Muscle of arm (tissue), 12 donors: Measurements from ENCODE around the gene XKR7. TPM values are rescaled to one million over a fixed set of nuclear protein-coding genes. Genes with fewer than 3 reads are reported as not detected.
"Not testable (repeated sequence)": the region's sequence is repeated elsewhere in the genome, so short reads cannot be mapped to it uniquely, and the experiment has no call there.

Source experiments
- DNase-seq: peaks from one replicate; pipeline ENCODE4 v3.0.0-alpha.2; 2013
- polyA plus RNA-seq, 12 donors: library from polyadenylated mRNA; unstranded; fragments of 120-200 nt; gene quantifications; one replicate each; pipeline ENCODE4 v1.2.1, GENCODE V29; 2013; ENCODE audit not compliant: insufficient read length in 12 of 12

Gene XKR7
- polyA plus RNA-seq, 12 donors, result 0.03 to 1.3 (median 0.12) TPM; not detected in 1

GRCh38 chr20:32012159-32012688 is 44.3 kb downstream of the XKR7 start:
- DNase-seq, result no peak

- no peak for DNase-seq
Measured at GRCh38 chr20:32013326-32013725, 45.4 kb downstream of the XKR7 start.

- DNase-seq, result no peak
Measured at GRCh38 chr20:32017711-32018251, 49.8 kb downstream of the XKR7 start.

GRCh38 chr20:32018269-32019155 is 50.6 kb downstream of the XKR7 start:
- no peak for DNase-seq

DNA sequence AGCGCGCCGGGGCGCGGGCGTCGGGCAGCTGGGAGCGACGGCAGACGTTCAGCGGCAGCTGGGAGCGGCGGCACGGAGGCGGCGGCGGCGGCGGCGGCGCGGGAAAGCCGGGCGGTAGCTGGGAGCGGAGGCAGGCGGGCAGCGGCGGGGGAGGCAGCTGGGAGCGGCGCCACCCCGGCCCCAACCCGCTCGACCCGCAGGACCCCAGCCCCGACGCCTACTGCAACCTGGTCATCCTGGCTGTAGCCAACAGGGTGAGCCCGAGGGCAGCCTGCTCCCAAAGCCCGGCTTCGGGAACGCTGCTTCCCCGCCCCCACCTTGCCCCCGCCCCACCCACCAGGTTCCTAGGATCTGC is 51.2 kb downstream of the XKR7 start:
- DNase-seq, result no peak

DNA sequence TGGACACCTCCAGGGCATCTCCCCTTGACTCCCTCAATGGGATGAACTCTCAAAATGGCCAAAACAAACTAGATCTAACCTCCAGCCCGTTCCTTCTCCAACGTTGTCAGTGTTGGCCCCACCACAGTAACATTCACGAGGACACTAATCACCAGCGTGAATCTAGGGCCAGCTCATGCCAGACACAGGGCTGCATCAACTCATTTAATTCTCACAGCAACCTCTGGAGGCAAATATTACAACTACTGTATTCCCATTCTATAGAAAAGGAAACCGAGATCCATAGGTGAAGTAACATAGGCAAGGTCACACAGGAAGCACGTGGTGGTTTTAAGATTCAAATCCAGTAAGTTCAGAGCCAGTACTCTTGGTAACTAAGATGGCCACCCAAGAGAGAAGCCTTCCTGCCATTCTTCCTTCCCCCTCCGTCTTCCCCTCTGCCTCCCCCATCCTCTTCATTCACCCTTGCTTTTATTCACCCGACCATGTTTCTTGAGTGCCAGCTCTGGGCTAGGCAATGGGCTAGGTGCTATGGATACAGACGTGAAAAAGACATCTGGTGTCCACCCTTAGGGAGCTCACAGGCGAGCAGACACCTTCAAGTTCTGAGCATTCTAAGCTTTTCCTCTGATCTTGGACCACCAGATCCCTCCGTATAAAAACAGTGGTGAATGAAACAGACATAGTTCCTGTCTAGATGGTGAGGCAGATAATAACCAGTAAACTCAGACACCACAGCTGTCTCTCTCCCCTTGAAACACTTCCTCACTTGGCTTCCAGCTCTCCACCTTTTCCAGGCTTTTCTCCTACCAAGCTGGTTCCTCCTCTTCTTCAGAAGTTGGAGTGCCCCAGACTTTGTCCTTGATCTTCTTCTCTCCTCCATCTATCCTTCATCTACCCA is 51.9 kb downstream of the XKR7 start:
- DNase-seq, result no peak

- DNase-seq, result no peak
Measured at GRCh38 chr20:32021091-32021490, 53.1 kb downstream of the XKR7 start.

GRCh38 chr20:32024683-32025295 is 56.8 kb downstream of the XKR7 start:
- no peak for DNase-seq

DNA sequence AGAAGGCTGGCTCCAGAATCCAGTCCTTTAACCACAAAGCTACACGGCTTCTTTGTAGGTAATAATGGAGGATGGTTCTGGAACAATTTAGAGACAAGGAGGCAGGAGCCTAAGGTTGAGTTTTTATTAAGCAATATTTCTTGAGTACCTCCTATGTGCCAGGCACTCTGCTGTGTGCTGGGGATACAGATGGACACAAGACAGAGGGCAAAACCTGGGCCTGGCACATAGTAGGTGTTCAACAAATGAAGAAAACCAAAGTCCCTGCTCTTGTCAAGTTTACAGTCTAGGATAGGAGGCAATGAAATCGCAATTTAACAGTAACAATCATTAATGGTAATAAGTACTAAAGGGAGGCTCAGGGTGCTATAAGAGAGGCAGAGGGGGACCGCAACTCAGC is 59.7 kb downstream of the XKR7 start:
- DNase-seq, result no peak

- no peak for DNase-seq
Measured at GRCh38 chr20:32028647-32029372, 60.9 kb downstream of the XKR7 start.

DNA sequence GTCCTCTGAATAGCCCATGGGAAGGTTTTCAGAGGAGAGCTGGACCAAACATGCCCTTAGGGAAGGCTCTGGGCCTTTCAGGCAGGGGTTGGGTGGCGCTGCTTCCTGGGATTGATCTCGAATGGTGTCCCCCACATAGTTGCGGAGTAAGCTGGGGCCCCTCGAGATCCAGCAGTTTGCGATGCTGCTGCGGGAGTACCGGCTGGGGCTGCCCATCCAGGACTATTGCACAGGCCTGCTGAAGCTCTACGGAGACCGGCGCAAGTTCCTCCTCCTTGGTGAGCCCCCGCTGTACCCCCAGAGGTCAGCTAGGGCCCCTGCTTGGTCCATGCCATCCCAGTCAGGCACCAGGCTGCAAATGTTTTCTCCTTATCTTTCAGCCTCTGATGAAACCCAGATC is 61.6 kb downstream of the XKR7 start:
- no peak for DNase-seq

GRCh38 chr20:32031007-32031958 is 63.3 kb downstream of the XKR7 start:
- DNase-seq, result peak; percentile 56

- no peak for DNase-seq
Measured at GRCh38 chr20:32033316-32033715, 65.4 kb downstream of the XKR7 start.

DNA sequence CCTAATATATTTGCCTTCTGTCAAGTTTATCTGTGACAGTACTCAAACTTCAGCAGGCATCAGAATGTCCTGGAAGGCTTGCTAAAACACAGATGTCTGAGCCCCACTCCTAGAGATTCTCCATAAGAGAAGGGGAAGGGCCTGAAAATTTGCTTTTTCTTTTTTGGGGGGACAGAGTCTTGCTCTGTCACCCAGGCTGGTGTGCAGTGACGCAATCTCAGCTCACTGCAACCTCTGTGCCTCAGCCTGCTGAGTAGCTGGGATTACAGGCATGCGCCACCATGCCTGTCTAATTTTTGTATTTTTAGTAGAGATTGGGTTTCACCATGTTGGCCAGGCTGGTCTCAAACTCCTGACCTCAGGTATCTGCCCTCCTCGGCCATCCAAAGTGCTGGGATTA is 65.8 kb downstream of the XKR7 start:
- not testable (repeated sequence) for DNase-seq

DNA sequence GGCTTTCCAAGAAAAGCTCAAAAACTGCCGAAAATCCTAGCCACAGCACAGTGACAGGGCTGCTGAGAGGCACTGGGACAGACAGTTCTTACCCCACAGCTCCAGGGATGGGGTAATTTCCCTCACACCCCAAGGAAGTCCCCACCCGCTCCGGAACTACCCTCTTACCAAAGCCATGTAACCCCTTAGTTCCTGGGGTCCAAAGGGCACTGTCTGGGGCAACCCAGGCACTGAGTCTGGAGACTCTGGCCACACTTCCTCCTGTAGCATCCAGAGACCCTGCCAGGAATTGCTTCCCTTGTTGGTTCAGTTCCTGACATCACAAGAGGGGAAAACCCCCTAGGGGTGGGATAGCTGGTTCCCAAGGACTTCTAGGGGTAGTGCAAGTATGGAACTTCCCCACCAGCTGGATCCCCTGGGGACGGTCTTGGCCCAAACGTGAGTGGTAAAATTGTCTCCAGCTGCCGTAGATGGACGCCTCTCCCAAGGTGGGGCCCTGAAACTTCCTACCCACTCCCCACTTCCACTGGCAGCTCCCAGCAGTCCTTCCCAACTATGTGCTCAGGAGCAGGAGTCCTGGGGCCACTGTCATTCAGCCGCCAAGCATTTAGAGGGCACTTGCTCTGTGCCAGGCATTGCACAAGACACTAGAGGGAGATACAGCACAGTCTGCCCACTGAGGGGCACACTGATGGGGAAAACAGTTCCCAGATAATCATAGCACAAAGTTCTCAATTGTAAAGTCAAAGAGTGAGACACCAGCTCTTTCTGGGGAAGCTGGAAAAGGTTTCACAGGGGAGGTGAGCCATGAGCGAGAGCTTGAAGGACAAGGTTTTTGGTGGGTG is 66.9 kb downstream of the XKR7 start:
- DNase-seq, result no peak

DNA sequence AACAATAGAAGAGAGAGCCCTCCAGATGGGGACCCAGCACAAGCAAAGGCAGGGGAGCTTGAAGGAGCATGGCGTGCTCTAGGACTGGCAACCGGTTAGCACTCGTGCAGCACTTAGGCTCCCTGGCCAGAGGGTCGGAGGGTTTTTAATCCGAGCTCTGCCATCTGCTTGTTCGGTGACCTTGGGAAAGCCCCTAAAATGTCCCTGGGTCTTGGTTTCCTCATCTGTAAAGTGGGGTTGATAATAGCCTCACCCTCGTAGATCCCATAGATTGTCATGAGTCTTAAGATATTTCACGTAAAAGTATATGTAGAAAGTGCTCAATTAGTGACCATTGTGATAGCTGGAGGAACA is 67.5 kb downstream of the XKR7 start:
- DNase-seq, result no peak

GRCh38 chr20:32036252-32036651 is 68.3 kb downstream of the XKR7 start:
- no peak for DNase-seq

DNA sequence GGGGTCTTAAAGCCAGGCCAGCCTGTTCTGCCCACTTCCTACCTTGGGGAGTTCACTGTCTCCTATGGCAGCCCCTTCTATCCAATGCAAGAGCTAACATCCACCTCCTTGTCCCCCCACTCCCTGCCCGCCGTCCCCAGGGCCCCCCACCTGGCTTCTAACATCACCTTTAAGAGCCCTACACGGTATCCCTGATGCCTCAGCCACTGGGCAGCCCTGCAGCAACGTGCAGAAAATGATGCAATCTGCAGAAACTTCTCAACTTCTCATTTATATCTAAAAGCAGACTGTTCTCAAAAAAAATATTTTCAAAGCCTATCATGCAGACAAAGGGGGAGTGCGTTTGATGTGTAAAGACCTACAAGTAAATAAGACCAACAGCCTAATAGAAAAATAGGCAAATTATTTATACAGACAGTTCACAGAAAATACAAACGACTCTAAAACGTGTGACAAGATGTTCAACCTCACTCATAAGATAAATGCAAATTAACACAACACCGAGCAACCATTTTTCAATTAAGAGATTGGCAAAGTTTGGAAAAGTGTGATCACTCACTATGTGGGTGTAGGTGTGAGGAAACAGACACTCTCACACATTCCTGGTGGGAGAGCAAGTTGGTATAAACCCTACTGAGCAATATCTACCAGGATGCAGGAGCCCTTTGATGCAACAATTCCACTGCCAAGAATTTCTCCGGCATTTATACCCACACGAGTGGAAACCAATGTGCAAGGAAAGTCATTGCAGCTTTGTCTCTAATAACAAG is 69.0 kb downstream of the XKR7 start:
- DNase-seq, result no peak
